Measurements from ENCODE around the gene TDO2.
"Not testable (repeated sequence)": the region's sequence is repeated elsewhere in the genome, so short reads cannot be mapped to it uniquely, and the experiment has no call there.

TDO2 gene

DNA sequence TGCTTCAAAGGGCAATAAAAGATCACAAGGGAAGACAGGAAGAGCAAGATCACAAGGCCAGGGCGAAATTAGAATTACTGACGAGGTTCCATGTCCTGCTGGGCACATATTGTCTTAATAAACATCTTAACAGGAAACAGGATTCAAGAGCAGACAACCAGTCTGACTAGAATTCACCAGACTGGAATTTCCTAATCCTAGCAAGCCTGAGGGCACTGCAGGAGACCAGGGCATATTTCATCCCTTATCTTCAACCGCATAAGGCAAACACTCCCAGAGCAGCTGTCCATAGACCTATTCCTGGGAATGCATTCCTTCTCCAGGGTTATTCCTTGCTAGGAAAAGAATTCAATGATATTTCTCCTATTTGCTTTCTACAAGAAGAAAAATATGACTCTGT is 12.4 kb upstream of the TDO2 start:
- Mint-ChIP-seq H3K9me3 (no peaks in the 10 kb centered on the region), H3K4me3 (no peak overlapping the region), H3K4me1 (ENCODE audit: low read depth) (no peaks in the 10 kb centered on the region), H3K27me3 (peaks cover 27% of the 10 kb centered on the region), H3K36me3 (ENCODE audit: low read depth) (no peaks in the 10 kb centered on the region), H3K27ac (no peak overlapping the region)
- no peak for DNase-seq

DNA sequence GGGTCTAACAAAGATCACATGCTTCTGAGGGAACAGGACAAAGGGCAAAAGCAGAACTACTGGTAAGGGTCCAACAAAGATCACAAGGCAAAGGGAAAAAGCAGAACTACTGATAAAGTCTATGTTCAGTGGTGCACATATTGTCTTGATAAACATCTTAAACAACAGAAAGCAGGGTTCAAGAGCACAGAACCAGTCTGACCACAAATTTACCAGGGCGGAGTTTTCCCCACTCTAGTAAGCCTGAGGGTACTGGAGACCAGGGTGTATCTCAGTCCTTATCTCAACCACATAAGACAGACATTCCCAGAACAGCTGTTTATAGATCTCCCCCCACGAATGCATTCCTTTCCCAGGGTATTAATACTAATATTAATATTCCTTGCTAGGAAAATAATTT is 5.1 kb upstream of the TDO2 start:
- H3K36me3 Mint-ChIP-seq (ENCODE audit: low read depth); H3K4me1 Mint-ChIP-seq (ENCODE audit: low read depth); H3K27ac Mint-ChIP-seq; H3K4me3 Mint-ChIP-seq; DNase-seq; H3K27me3 Mint-ChIP-seq: not testable (repeated sequence)
- peaks cover 12% of the 10 kb centered on the region for H3K9me3 Mint-ChIP-seq

DNA sequence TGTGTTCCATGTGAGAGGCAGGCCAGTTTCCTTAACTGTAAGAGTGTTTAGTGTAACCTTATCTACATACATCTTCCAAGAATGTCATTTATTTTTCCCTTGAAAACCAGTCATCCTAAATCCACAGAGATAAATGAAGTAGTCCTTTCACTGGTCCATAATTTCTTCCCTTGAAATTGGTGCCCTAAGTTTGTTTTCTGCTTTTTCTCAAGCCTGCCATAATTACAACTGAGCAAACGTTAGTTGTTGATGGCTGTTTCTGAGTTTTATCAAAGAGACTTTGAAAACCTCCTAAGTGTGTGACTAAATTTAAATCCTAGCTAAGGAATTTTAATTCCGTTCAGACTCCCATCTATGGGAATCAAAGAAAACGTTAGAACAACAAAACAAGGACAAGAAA is 3.6 kb upstream of the TDO2 start:
- DNase-seq, result no peak
- Mint-ChIP-seq H3K4me3 (no peak overlapping the region), H3K9me3 (peaks cover 12% of the 10 kb centered on the region), H3K27ac (no peak overlapping the region), H3K27me3 (peaks cover 5% of the 10 kb centered on the region), H3K4me1 (ENCODE audit: low read depth) (no peaks in the 10 kb centered on the region), H3K36me3 (ENCODE audit: low read depth) (no peaks in the 10 kb centered on the region)

DNA sequence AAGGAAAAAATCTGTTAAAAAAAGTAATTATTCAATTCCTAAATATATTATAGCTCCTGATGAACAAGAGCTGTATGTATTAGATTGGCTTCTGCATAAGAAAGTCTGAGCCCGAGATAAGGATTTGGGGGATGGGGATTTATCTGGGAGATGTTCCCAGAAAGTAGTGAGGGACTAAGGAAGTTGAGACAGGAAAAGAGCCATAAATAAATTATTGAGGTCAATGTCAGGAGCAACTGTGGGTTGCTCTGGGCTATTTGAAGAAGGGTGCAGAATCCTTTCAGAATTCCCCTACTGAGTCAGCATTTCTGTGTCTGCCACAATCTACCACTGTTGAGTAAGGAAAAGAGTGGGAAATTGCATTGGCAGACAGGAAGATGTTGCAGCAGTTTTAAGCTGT is 3.1 kb upstream of the TDO2 start:
- Mint-ChIP-seq H3K36me3 (ENCODE audit: low read depth) (no peaks in the 10 kb centered on the region), H3K9me3 (peaks cover 12% of the 10 kb centered on the region), H3K4me1 (ENCODE audit: low read depth) (no peaks in the 10 kb centered on the region), H3K27ac (no peak overlapping the region), H3K27me3 (peaks cover 5% of the 10 kb centered on the region), H3K4me3 (no peak overlapping the region)
- DNase-seq, result no peak

DNA sequence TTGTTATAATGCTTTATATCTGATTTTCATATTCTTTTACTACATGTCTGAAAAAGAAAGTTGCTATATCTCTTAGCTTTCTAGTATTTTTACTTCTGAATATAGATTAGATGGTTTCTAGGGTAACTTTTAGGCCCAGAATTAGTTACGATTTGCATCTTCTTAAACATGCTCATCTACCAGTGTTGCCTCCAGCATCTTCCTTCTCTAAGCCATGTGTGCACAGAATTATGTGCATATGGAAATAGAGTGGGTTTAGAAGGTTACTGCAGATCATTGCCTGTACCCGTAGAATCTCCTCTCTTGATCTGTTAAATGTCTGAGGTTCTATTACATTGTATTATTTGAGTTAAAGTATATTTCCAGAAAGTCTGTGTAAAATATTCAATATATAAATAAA is 2.5 kb upstream of the TDO2 start:
- H3K4me1 Mint-ChIP-seq (ENCODE audit: low read depth), result no peaks in the 10 kb centered on the region
- DNase-seq, result no peak
- H3K27ac Mint-ChIP-seq, result no peak overlapping the region
- H3K4me3 Mint-ChIP-seq, result no peak overlapping the region
- peaks cover 5% of the 10 kb centered on the region for H3K27me3 Mint-ChIP-seq
- H3K36me3 Mint-ChIP-seq (ENCODE audit: low read depth), result no peaks in the 10 kb centered on the region
- H3K9me3 Mint-ChIP-seq, result peaks cover 12% of the 10 kb centered on the region

DNA sequence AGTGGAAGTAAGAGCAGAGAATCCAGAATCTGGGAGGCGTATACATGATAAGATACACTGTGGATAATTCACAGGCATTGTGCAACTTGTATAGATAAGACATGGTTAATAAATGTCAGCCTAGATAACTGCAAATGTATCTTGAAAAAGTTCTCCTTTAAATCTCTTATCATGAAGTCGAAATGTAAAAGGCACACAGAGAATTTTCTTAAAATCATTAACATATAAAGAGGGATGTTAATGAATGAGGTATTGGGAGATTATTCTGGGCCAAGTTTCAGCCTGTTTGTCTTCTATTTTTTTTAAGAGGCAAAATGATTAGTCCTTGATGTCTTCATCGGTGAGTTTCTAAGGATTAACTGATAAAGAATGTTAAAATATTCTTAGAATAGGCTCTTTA is 835 bp downstream of the TDO2 start:
- Mint-ChIP-seq H3K27ac (no peak overlapping the region), H3K9me3 (no peaks in the 10 kb centered on the region), H3K27me3 (peaks cover 23% of the 10 kb centered on the region), H3K4me1 (ENCODE audit: low read depth) (no peaks in the 10 kb centered on the region), H3K4me3 (no peak overlapping the region), H3K36me3 (ENCODE audit: low read depth) (no peaks in the 10 kb centered on the region)
- no peak for DNase-seq

DNA sequence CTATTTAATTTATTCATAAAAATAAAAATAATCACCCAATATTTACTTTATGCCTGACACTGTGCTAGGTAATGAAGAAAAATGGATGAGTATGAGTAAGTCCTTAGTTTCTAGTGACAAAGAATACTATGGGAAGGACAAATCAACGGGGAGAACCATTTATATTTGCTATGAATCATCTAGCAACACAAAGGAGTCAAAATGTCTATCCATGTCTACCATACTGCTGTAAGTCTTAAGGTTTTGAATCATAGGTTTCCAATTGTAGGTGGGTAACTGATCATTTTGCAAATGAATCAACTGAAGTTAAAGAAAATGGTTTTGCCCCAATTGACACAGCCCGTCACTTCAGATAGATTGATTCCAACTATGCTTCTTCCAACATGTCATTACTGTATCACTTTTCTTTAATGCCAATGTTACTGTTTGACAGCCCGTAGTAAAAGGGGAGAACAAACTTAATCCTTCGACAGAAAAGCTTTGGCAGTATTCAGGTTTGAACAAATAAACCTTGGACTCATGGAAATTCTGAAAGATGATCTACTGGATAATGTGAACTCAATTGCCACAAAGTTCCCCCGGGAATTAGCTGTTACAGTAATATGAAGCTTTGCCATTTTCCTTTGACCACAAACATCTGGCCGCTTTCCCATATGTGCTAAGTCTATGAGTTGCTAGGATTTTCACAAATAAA is 3.2 kb downstream of the TDO2 start:
- no peak overlapping the region for H3K27ac Mint-ChIP-seq
- H3K4me1 Mint-ChIP-seq (ENCODE audit: low read depth), result no peaks in the 10 kb centered on the region
- peaks cover 26% of the 10 kb centered on the region for H3K27me3 Mint-ChIP-seq
- H3K36me3 Mint-ChIP-seq (ENCODE audit: low read depth), result no peaks in the 10 kb centered on the region
- DNase-seq, result no peak
- H3K9me3 Mint-ChIP-seq, result no peaks in the 10 kb centered on the region
- H3K4me3 Mint-ChIP-seq, result no peak overlapping the region

DNA sequence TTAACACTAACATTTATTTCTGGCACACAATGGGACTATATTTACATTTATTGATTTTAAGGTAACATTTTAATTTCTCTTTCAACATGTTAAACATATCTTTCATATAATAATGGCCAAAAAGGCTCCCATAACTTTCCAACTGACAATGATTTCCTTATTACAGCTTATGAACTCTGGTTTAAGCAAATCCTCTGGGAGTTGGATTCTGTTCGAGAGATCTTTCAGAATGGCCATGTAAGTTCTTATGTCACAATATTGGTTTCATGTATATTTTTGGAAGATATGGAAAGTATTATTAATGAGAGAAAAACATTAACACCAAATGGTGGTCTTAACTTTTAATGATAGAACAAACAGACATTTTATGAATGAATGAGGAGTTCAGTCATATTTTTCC is 4.1 kb downstream of the TDO2 start:
- no peak overlapping the region for H3K4me3 Mint-ChIP-seq
- H3K27me3 Mint-ChIP-seq, result peaks cover 26% of the 10 kb centered on the region
- no peak overlapping the region for H3K27ac Mint-ChIP-seq
- H3K36me3 Mint-ChIP-seq (ENCODE audit: low read depth), result no peaks in the 10 kb centered on the region
- H3K4me1 Mint-ChIP-seq (ENCODE audit: low read depth), result no peaks in the 10 kb centered on the region
- no peak for DNase-seq
- H3K9me3 Mint-ChIP-seq, result no peaks in the 10 kb centered on the region

DNA sequence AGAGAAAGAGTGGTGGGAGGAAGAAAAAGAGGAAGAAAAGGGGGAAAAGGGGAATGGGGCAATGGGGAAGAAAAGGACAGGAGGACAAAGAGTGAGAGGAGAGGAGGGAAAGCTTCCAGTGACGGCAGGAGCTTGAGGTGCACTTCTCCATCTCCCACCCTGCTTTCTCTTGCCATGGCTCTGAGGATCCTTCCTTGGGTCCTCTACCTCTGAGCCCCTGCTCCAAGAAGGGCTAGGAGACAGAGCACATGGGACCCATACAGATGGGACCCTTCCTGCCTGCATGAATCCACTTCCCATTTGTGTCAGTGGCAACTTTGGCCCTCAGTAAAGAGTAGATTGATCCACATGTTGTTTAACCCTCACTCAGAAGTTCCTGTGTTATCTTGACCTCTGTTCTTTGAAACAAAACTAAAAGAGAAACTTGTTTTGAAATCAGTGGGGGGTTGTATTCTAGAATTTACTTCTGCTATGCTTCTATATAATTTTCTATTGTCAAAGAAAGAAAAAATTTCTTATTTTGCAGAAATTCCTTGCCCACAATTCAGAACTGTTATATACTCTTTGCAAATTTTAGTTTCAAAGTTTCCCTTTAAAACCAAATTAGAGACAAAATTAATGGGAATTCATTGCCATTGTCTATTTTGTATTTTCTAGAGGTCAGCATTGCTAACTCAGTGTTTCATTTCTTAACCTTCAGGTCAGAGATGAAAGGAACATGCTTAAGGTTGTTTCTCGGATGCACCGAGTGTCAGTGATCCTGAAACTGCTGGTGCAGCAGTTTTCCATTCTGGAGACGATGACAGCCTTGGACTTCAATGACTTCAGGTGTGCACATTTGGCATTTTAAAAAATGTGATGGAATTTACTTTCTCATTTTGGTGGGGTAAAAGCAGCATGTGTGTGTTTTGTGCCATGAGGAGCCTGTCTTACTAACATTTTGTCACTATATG is 5.0 kb downstream of the TDO2 start:
- H3K4me1 Mint-ChIP-seq (ENCODE audit: low read depth), result no peaks in the 10 kb centered on the region
- no peaks in the 10 kb centered on the region for H3K36me3 Mint-ChIP-seq (ENCODE audit: low read depth)
- H3K27ac Mint-ChIP-seq, result no peak overlapping the region
- H3K9me3 Mint-ChIP-seq, result no peaks in the 10 kb centered on the region
- DNase-seq, result no peak
- peaks cover 26% of the 10 kb centered on the region for H3K27me3 Mint-ChIP-seq
- H3K4me3 Mint-ChIP-seq, result no peak overlapping the region

DNA sequence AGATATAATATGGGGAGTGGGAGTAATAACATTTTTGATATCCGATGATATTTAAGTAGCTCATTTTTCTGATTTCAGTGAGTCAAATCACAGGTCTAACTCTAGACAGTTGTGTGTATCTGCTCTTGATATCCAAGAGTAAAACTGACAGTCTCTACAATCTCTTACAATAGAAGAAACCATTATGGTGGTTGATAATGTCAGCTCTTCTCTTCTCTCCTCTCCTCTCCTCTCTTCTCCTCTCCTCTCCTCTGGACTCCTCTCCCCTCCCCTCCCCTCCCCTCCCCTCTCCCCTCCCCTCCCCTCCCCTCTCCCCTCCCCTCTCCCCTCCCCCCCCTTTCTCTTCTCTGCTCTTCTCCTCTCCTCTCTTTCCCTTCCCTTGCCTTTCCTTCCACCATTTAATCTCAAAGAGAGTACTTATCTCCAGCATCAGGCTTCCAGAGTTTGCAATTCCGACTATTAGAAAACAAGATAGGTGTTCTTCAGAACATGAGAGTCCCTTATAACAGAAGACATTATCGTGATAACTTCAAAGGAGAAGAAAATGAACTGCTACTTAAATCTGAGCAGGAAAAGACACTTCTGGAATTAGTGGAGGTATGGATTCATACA is 6.2 kb downstream of the TDO2 start:
- DNase-seq, result no peak
- Mint-ChIP-seq H3K4me3 (no peak overlapping the region), H3K27ac (no peak overlapping the region), H3K27me3 (peaks cover 20% of the 10 kb centered on the region), H3K9me3 (no peaks in the 10 kb centered on the region), H3K36me3 (ENCODE audit: low read depth) (no peaks in the 10 kb centered on the region), H3K4me1 (ENCODE audit: low read depth) (no peaks in the 10 kb centered on the region)

DNA sequence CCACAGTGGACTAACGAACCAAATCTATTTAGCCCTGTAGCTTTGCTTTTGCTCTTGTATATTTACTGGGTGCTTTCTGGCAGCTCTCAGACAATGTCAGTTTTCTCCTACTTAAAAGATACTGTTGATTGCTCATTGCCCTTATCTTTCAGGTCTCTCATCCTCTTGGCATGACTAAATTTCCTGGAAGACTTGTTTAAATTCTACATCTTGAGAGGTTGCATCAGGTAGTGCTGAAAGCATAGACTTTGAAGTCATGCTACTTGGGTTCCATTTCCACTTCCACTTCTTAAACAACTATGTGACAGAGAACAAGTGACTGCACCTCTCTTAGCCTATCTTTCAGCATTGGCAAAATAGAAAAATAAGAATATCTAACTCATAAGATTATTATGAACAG is 8.4 kb downstream of the TDO2 start:
- no peaks in the 10 kb centered on the region for H3K36me3 Mint-ChIP-seq (ENCODE audit: low read depth)
- H3K4me3 Mint-ChIP-seq, result no peak overlapping the region

DNA sequence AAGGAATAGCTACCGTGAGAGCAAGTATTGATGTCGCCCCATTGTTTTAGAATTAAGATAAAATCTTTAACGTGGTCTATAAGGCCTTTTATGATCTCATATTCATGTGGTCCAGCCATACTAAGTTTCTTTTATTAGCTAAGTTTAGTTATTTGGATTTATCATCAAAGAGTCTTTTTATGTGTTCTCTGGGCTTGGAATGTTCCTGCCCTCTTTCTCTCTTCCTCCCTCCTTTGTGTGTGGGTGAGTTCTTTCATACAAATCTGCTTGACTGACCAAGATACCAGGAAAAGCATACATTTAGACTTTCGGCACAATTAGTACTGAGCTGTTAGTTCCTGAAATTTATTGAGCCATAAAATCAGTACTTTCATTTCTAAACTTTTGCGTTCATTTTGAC is 11.3 kb downstream of the TDO2 start:
- no peaks in the 10 kb centered on the region for H3K4me1 Mint-ChIP-seq (ENCODE audit: low read depth)
- H3K36me3 Mint-ChIP-seq (ENCODE audit: low read depth), result no peaks in the 10 kb centered on the region
- H3K4me3 Mint-ChIP-seq, result no peak overlapping the region
- no peak overlapping the region for H3K27ac Mint-ChIP-seq
- DNase-seq, result no peak
- H3K27me3 Mint-ChIP-seq, result no peaks in the 10 kb centered on the region
- no peaks in the 10 kb centered on the region for H3K9me3 Mint-ChIP-seq

More for the DNA sequence above, 8.4 kb downstream of the TDO2 start:
- Mint-ChIP-seq H3K27me3 (peaks cover 16% of the 10 kb centered on the region), H3K27ac (no peak overlapping the region), H3K9me3 (no peaks in the 10 kb centered on the region), H3K4me1 (ENCODE audit: low read depth) (no peaks in the 10 kb centered on the region)
- DNase-seq, result no peak

DNA sequence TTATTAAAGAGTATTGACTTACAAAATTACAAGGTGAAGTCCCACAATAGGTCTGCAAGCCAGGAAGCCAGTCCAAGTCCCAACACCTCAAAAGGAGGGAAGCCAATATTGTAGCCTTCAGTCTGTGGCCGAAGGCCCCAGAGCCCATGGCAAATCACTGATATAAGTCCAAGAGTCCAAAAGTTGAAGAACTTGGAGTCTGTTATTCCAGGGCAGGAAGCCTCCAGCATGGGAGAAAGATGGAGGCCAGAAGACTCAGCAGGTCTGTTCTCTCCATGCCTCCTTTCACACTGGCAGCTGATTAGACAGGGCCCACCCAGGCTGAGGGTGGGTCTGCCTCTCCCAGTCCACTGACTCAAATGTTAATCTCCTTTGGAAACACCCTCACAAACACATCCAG is 18.1 kb downstream of the TDO2 start:
- Mint-ChIP-seq H3K36me3 (ENCODE audit: low read depth) (peaks cover 19% of the 10 kb centered on the region), H3K4me1 (ENCODE audit: low read depth) (no peaks in the 10 kb centered on the region), H3K9me3 (no peaks in the 10 kb centered on the region), H3K27me3 (no peaks in the 10 kb centered on the region), H3K27ac (no peak overlapping the region), H3K4me3 (no peak overlapping the region)
- no peak for DNase-seq

DNA sequence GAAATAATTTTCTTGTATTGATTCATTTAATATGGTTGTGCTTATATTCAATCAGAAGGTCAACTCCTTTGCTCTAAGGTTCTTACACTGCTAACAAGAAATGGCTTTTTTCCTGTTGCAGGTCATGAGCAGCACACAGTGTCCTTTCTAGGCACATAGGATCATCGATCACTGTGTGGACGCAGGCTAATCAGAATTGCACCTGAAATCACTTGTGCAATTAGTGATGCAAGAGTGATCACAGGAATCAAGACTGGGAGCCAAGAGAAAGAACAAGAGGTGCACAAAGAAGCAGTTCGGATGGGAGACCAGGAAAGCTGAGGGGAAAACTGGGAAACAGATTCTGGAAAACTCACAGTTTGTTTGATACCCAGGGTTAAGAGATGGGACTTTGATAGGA is 21.1 kb downstream of the TDO2 start:
- Mint-ChIP-seq H3K4me3 (no peak overlapping the region), H3K36me3 (ENCODE audit: low read depth) (peaks cover 36% of the 10 kb centered on the region), H3K9me3 (no peaks in the 10 kb centered on the region), H3K27ac (no peak overlapping the region), H3K27me3 (no peaks in the 10 kb centered on the region), H3K4me1 (ENCODE audit: low read depth) (no peaks in the 10 kb centered on the region)
- DNase-seq, result no peak

DNA sequence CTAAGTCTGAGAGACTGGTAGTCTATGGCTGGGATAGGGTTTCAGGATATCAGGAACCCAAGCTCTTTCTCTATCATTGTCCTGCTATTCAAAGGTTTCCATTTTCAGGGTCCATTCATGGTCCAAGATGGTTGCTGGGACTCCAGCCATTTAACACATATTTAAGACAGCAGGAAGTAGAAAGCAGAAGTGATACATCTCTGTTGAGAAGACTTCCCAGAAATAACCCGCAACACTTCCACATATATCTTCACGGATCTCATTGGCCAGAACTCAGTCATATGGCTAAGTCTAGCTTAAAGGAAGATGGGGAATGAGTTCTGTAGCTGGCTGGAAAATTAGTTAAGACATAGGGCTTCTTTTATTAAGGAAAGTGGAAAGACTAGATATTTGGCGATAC is 26.3 kb downstream of the TDO2 start:
- H3K27ac Mint-ChIP-seq, result no peak overlapping the region
- peaks cover 45% of the 10 kb centered on the region for H3K36me3 Mint-ChIP-seq (ENCODE audit: low read depth)
- DNase-seq, result no peak
- no peak overlapping the region for H3K4me3 Mint-ChIP-seq
- no peaks in the 10 kb centered on the region for H3K27me3 Mint-ChIP-seq
- H3K9me3 Mint-ChIP-seq, result peaks cover 8% of the 10 kb centered on the region
- no peaks in the 10 kb centered on the region for H3K4me1 Mint-ChIP-seq (ENCODE audit: low read depth)
